Measurements from ENCODE around the gene CHERP. TPM values are rescaled to one million over a fixed set of nuclear protein-coding genes. Genes with fewer than 3 reads are reported as not detected.
"Not testable (repeated sequence)": the region's sequence is repeated elsewhere in the genome, so short reads cannot be mapped to it uniquely, and the experiment has no call there.

CHERP gene
- polyA plus RNA-seq, 5 donors = 29.2 to 52.3 (median 39.9) TPM

GRCh38 chr19:16577531-16577985, 35.3 kb upstream of the CHERP start:
- DNase-seq = no peak

- DNase-seq = no peak
Measured at GRCh38 chr19:16576690-16577530, 34.7 kb upstream of the CHERP start.

GRCh38 chr19:16575861-16576689, 33.8 kb upstream of the CHERP start:
- no peak for DNase-seq

GRCh38 chr19:16575282-16575681, 33.0 kb upstream of the CHERP start:
- no peak for DNase-seq

- no peak for DNase-seq
Measured at GRCh38 chr19:16573925-16574324, 31.7 kb upstream of the CHERP start.

- DNase-seq = no peak
Measured at GRCh38 chr19:16573296-16573695, 31.1 kb upstream of the CHERP start.

GRCh38 chr19:16572332-16573211, 30.3 kb upstream of the CHERP start, which contains the start of gene SLC35E1:
SLC35E1 (minus strand) TSS chr19:16572415; CDS start chr19:16572364, 51 bp downstream.
- DNase-seq = peak; percentile 92 to 93

GRCh38 chr19:16571822-16572331, 29.6 kb upstream of the CHERP start:
- DNase-seq = no peak

- no peak for DNase-seq
Measured at GRCh38 chr19:16571283-16571682, 29.0 kb upstream of the CHERP start.

GRCh38 chr19:16569609-16570320, 27.5 kb upstream of the CHERP start:
- DNase-seq = no peak

GRCh38 chr19:16566702-16567101, 24.5 kb upstream of the CHERP start:
- DNase-seq = no peak

- DNase-seq = no peak
Measured at GRCh38 chr19:16566161-16566560, 23.9 kb upstream of the CHERP start.

- peak in 1 of 2 donors; percentile 26 for DNase-seq
Measured at GRCh38 chr19:16564842-16565241, 22.6 kb upstream of the CHERP start.

- no peak for DNase-seq
Measured at GRCh38 chr19:16562608-16563025, 20.4 kb upstream of the CHERP start.

- DNase-seq = no peak
Measured at GRCh38 chr19:16561382-16561781, 19.1 kb upstream of the CHERP start.

- no peak for DNase-seq
Measured at GRCh38 chr19:16559780-16560276, 17.6 kb upstream of the CHERP start.

- no peak for DNase-seq
Measured at GRCh38 chr19:16554776-16555175, 12.5 kb upstream of the CHERP start.

GRCh38 chr19:16551902-16552301, 9.7 kb upstream of the CHERP start:
- not testable (repeated sequence) for DNase-seq

GRCh38 chr19:16548956-16549355, 6.7 kb upstream of the CHERP start:
- no peak for DNase-seq

- DNase-seq = no peak
Measured at GRCh38 chr19:16544473-16545231, 2.4 kb upstream of the CHERP start.
